M059J (cell line): ENCODE data around the gene ZFYVE28. TPM values are rescaled to one million over a fixed set of nuclear protein-coding genes. Genes with fewer than 3 reads are reported as not detected.

Experiments used
- DNase-seq: peaks from one replicate; pipeline ENCODE4 v3.0.0-alpha.2; 2012; ENCODE audit warnings: low read depth
- total RNA-seq: library from RNA; depleted of rRNA; stranded (reverse); fragments of >200 nt; shearing (Covaris generic); gene quantifications from 2 replicates; pipeline ENCODE4 v1.2.3, GENCODE V29; 2014

ZFYVE28 gene
- total RNA-seq, 1 experiment from 2014 or later, result 4.0 TPM

- DNase-seq, result no peak
Observed at GRCh38 chr4:2304321-2304876, 114.0 kb downstream of the ZFYVE28 start.

- DNase-seq, result no peak
Observed at GRCh38 chr4:2303686-2304320, 114.6 kb downstream of the ZFYVE28 start.

- no peak for DNase-seq
Observed at GRCh38 chr4:2303121-2303685, 115.2 kb downstream of the ZFYVE28 start.

- no peak for DNase-seq
Observed at GRCh38 chr4:2302387-2303119, 115.9 kb downstream of the ZFYVE28 start.

- no peak for DNase-seq
Observed at GRCh38 chr4:2301806-2302205, 116.6 kb downstream of the ZFYVE28 start.

- DNase-seq, result no peak
Observed at GRCh38 chr4:2301225-2301642, 117.2 kb downstream of the ZFYVE28 start.

GRCh38 chr4:2300431-2301224 is 117.8 kb downstream of the ZFYVE28 start:
- DNase-seq, result no peak

GRCh38 chr4:2299794-2300193 is 118.7 kb downstream of the ZFYVE28 start:
- DNase-seq, result no peak

- DNase-seq, result no peak
Observed at GRCh38 chr4:2298532-2298991, 119.9 kb downstream of the ZFYVE28 start.

GRCh38 chr4:2297606-2298531 is 120.6 kb downstream of the ZFYVE28 start:
- DNase-seq, result no peak

- no peak for DNase-seq
Observed at GRCh38 chr4:2296631-2297601, 121.5 kb downstream of the ZFYVE28 start.

- DNase-seq, result no peak
Observed at GRCh38 chr4:2295900-2296442, 122.5 kb downstream of the ZFYVE28 start.

- DNase-seq, result no peak
Observed at GRCh38 chr4:2295500-2295899, 122.9 kb downstream of the ZFYVE28 start.

- peak; percentile 50 for DNase-seq
Observed at GRCh38 chr4:2292646-2293108, 125.8 kb downstream of the ZFYVE28 start.

- no peak for DNase-seq
Observed at GRCh38 chr4:2291705-2292645, 126.5 kb downstream of the ZFYVE28 start.

GRCh38 chr4:2290974-2291704 is 127.3 kb downstream of the ZFYVE28 start:
- DNase-seq, result no peak

- DNase-seq, result no peak
Observed at GRCh38 chr4:2290488-2290887, 128.0 kb downstream of the ZFYVE28 start.
